Daoy (cell line): ENCODE data around the gene C3. TPM values are rescaled to one million over a fixed set of nuclear protein-coding genes. Genes with fewer than 3 reads are reported as not detected.
"Not testable (repeated sequence)": the region's sequence is repeated elsewhere in the genome, so short reads cannot be mapped to it uniquely, and the experiment has no call there.

Source experiments
- DNase-seq: peaks from one replicate; pipeline ENCODE4 v3.0.0-alpha.2; 2015; ENCODE audit warnings: low read depth
- total RNA-seq: library from RNA; depleted of rRNA; stranded (reverse); fragments of >200 nt; shearing (Covaris generic); gene quantifications from 2 replicates; pipeline ENCODE4 v1.2.3, GENCODE V29; 2014; rRNA removed

Gene C3
- total RNA-seq = 7.9 and 10.2 TPM in 2 replicates

DNA sequence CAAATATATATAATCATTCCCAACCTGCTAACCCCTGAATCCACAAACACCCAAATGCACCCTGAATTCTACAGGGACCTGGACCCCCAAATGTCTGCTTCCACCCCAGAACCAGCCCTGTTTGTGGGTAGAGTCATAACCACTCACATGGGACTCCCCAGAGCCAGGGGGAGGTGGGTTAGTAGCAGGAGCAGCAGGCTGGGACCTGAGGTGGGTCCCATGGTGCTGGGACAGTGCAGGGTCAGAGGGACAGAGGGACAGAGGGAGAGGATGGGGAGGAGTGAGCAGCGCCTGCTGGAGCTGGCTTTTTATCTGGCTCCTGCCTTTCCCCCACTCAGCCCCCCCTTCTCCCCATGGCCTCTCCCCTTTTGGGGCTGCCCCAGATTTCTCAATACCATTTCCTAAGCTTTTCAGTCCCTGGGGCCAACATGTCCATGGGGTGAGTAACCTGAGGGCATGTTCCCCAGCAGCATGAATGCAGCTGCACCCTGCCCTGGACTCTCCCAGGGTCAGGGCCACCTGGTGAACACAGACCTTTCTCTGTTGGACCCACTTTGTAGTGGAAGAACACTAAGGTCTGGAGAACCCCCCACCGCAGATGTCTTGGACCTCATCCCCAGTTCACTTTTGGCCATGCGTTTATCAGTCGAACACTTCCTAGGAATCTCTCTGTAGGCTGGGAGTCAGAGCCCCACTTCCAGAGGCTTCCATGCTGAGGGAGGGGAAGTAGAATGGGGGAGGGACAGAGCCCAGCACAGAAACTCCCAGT is at the start of gene C3:
C3 (minus strand) TSS at position 282 of the 769 bp plus-strand sequence; CDS start at position 221, 61 bp downstream.
- peak; percentile 59 for DNase-seq

GRCh38 chr19:6769006-6769619 is 48.7 kb upstream of the C3 start:
- DNase-seq = peak; percentile 30

GRCh38 chr19:6768236-6768785 is 47.9 kb upstream of the C3 start:
- DNase-seq = no peak

DNA sequence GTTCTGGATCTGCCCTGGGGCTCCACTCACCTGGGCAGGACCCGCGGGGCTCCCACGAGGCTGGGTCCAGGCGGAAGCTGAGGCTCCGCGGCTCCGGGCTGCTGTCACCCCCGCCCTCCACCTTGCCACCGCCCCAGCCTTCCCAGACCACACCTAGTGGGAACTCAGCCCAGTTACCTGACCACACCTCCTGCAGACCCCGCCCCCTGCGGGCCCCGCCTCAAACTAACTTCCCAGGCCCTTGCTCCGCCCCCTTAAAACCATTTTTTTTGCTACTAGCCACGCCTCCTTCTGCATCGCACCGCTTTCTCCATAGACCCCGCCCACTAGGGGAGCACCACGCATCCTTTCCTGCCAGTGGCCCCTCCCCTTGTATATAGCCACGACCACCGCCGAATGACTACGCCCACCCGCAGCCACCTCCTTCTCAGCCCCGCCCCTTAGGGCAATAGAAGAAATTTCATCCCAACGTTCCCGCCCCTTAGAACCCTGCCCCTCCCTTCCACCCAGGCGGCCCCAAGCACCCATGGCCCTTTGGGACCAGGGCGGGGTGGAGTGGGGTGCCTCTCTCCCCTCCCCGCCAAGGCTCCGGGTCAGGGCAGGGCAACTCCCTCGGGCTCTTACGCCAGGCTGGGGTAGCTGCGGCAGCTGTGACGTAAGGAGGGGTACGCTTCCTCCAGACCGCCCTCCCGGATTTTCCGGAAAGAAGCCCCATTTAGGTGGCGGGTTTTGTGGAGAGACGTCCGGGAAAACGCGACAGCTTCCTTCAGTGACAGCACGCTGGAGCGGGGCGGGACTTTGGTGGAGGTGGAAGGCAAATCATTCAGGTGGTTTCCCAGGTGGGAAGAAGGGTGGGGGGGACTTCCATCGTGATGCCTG is 47.1 kb upstream of the C3 start, which contains the start of gene SH2D3A:
SH2D3A (minus strand) TSS at position 79 of the 879 bp plus-strand sequence. CDS start 3,687 bp downstream, outside the sequence.
- DNase-seq = peak; percentile 75

DNA sequence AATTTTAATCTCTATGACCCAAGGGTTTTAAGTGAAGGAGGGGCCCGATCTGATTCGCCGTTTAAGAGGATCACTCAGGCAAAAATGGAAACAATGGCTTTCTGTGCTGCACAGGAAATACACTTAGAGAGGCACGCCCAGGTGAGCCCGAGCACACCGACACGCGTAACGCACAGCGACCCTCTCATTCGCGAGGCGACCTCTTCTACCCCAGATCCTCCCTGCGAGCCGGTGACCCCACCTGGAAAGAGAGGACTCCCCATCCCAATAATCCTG is 46.6 kb upstream of the C3 start:
- peak; percentile 27 for DNase-seq

- peak; percentile 48 for DNase-seq
Measured at GRCh38 chr19:6766357-6767080, 46.1 kb upstream of the C3 start.

GRCh38 chr19:6765738-6766356 is 45.4 kb upstream of the C3 start:
- DNase-seq = peak; percentile 72

GRCh38 chr19:6762253-6762797 is 41.9 kb upstream of the C3 start:
- peak; percentile 24 for DNase-seq

DNA sequence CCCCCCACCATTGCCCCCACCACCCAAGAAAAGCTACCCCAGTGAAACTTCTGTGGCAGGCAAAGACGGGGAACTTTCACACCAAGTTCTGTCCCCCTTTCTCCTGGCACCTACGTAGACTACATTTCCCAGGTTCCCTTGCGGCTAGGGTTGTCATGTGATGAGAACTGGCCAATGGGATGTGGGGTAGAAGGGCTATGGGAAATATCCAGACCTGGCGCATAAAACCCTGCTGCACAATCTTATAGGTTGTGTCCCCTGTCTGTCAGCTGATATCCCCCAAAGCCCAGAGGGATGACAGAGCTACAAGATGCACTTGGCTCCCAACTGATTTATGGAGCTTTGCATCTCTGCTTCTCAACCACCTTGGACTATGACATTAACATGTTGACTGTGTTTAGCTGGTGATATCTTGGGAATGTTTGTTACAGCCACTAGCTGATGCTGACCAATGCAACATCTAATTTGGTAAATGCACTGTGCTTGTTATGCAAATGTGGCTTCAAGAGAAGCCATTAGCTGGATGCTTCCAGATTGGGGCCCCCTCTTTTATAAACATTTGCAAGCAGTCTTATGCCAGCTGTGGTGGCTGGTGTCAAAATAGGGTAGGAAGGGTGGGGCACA is 40.7 kb upstream of the C3 start:
- no peak for DNase-seq

GRCh38 chr19:6760606-6761005 is 40.2 kb upstream of the C3 start:
- no peak for DNase-seq

GRCh38 chr19:6754653-6755463 is 34.4 kb upstream of the C3 start:
- no peak for DNase-seq

DNA sequence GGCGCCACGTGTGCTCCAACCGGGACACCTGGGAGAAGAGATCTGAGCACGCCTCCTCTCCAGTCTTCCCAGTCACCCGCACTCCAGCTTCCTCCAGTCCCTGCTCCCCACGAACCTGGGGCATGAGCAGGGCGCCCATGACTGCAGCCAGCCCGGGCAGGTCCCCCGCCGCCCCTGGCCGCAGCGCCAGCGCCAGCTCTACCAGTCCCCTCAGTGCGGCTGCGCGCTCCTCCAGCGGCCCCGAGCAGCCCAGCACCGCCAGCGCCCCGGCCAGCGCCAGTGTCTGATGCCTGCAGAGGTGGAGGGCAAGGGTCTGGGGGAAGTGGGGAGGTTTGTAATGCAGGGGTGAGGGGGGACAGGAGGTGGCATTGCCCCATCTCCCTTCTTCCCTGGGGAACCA is 33.7 kb upstream of the C3 start:
- DNase-seq = no peak

- DNase-seq = peak; percentile 87
Measured at GRCh38 chr19:6753178-6754031, 33.0 kb upstream of the C3 start.

DNA sequence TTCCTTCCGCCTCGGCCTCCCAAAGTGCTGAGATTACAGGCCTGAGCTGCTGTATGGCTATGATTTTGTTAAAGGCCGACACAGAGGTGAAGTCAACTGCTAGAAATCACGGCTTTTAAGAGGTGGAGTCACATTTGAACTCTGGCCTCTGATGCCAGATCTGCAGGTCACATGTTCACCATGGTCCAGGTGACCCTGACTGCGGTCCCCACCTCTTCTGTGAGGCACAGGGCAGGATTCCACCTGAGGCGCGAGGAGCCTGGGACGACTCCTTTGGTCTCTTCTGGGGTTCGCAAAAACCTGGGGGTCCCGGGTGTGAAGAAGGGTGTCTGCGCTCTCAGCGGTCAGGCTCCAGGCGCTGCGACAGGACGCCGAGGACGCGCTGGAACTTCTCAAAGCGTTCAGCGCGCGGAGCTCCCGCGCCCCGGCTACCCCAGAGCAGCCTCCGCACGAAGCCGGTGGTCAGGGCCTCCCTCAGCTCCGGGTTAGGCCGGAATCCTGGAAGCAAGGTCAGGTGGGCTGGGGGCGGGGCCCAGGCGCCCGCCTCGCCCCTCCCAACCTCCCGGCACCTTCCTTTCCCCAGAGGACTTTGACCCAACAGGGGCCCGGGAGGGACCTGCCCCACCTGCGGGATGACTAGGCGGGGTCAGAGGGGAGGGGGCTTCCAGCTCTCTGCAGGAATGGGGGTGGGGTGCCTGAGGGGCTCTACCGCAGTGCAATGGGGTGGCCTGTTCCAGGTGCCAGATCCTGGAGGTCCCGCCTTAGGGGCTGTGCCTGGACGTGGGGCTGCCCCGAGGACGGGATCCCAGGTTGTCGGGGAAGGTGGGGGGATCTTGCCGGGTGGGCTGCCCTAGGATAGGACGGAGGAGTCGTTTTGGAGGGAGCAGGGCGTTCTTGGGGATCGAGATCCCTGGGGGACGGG is 32.1 kb upstream of the C3 start:
- DNase-seq = no peak

DNA sequence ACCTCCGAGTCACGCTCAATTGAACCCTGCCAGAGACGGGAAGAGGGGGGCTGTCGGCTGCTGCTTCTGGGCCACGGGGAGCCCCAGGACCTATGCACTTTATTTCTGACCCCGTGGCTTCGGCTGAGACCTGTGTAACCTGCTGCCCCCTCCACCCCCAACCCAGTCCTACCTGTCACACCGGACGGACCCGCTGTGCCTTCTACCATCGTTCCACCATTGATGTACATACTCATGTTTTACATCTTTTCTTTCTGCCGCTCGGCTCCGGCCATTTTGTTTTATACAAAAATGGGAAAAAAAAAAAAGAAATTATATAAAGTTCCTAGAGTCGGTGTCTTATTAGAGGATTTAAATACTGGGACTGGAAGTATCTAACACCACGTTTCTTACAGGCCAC is 30.7 kb upstream of the C3 start:
- DNase-seq = no peak

DNA sequence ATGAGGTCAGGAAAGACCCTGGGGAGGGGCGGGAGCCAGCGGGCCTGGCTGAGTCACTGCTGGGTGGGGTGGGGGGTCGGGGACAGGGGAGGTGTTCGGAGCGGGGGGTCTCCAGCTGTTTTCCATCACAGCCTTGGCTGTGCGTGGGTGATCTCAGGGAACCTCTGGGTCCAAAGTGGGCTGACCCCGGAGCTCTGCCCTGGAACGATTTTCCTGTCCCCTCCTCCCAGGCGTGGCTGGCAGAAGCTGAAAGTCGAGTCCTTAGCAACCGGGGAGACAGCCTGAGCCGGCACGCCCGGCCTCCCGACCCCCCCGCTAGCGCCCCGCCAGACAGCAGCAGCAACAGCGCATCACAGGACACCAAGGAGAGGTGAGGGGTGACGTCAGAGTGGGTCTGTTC is 29.6 kb upstream of the C3 start:
- DNase-seq = no peak

- not testable (repeated sequence) for DNase-seq
Measured at GRCh38 chr19:6748543-6748942, 28.1 kb upstream of the C3 start.
